ENCODE measurements around the gene NBL1.

- TF ChIP-seq CTCF (IDR thresholded peaks at IDR 0.05; ENCODE audit: poor library complexity) (no peak), EZH2phosphoT487 (IDR thresholded peaks at IDR 0.05; ENCODE audit: low read depth, severe bottlenecking, unreplicated experiment) (no peak)
These were observed 735 bp downstream of the NBL1 start for GRCh38 chr1:19644681-19645410.
